Glomerular visceral epithelial cell (primary cell): ENCODE data around the gene TM4SF4.

Experiments
- DNase-seq: peaks from one replicate; pipeline ENCODE4 v3.0.0-alpha.2; 2016; ENCODE audit errors: extremely low spot score

TM4SF4 gene

DNA sequence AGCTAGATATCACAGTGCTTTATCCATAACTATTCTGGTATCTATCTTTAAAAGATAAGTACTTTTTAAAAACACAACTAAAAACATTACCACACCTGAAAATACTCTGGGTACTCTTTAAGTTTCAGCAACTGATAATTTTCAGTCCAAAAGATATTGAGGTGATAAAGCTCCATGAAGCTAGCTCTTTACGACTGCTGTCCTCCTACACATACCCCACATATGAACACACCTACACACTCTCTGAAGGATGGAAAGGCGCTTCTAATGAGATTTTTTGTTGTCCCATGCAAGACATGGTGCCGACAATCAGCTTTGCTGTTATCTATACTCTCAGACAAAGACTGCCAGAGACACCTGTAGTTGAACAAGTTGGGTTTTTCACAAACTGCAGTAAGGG is 19.1 kb upstream of the TM4SF4 start:
- DNase-seq: no peak

GRCh38 chr3:149455989-149456388 is 18.5 kb upstream of the TM4SF4 start:
- no peak for DNase-seq

DNA sequence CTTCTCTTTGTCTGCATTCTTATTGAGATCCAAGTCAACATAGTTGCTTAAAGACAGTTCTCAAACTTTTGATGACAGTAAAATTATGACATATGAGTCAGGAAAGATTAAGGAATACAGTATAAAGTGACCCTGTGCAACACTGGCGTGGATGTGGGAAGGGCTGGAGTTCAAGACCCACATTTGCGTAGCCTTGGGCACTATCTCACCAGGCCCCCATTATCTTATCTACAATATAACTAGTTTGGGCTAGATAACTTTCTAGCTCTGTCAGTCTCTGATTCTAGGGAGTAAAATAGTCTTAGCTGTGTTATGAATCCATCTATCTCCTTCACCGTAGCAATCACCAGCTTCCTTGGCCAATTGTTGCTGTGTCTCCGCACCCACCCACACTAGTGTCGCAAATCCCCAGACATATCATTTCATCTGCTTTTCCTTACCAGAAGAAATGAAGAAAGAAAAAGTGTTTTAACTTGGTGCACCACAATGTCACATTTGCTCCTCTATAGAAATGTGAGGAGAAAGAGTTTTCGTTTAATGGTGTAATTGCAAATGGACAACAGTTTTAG is 14.9 kb upstream of the TM4SF4 start:
- DNase-seq: no peak

- DNase-seq: no peak
These were observed 14.4 kb upstream of the TM4SF4 start for GRCh38 chr3:149460117-149460516.

- no peak for DNase-seq
These were observed 12.4 kb upstream of the TM4SF4 start for GRCh38 chr3:149462051-149462450.

GRCh38 chr3:149462581-149463011 is 11.9 kb upstream of the TM4SF4 start:
- DNase-seq: no peak

- DNase-seq: no peak
These were observed 10.6 kb upstream of the TM4SF4 start for GRCh38 chr3:149463921-149464320.

- DNase-seq: no peak
These were observed 9.8 kb upstream of the TM4SF4 start for GRCh38 chr3:149464542-149465328.

GRCh38 chr3:149465351-149465883 is 9.1 kb upstream of the TM4SF4 start:
- DNase-seq: no peak

DNA sequence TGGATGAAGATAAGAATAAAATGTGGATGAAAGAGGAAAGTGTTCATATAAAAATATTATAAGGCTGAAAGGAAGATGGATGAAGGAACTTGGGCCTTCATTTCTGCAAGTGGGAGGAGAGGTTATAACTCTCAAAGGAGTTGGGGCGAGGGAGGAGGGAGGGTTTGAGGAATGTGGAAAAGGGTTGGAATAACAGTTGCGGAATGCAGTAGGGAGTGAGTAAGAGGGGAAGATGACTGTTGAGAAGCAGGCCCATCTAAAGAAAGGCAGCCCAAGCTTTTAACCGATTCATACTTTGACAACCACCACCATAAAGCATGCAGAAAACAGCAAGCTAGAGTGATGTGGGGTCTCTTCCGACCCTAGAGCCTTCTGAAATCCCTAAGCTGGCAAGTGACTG is 8.3 kb upstream of the TM4SF4 start:
- DNase-seq: peak; percentile 72

GRCh38 chr3:149468504-149469212 is 5.8 kb upstream of the TM4SF4 start:
- no peak for DNase-seq

- DNase-seq: no peak
These were observed 4.1 kb upstream of the TM4SF4 start for GRCh38 chr3:149470381-149470780.

DNA sequence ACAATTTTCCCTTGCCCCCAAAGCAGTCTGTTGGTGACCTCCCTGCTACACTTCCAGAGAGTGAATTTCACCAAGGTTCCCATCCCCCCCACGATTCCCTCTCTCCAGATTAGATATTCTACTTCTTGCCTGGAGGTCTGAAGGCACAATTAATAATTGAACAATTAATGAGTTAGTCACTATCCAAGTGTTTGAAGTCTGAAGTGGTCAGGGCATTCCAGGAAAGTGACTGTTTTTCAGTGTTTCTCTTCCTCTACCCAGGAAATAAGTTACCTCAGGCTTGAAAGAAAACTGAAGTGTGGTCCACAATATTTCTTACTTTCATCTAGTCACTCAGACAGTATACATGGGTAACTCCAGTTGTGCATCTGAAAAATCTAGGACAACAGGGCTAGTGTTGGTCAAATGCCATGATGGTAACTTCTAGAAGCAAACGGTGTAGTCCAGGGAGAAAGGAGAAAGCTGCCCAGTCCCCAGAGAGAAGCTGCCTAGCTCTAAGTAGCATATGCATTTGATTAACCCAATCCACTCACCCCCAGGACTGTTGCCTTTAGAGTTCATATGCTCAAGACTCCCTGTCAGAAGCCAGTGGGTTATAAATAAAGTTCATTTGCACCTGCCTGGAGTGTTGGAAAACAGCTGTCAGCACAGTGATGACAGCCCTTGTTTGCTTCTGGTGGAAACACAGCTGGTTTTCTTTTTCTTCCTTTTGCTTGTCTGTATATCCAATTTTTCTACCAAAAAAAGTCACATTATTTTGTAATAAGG is 2.3 kb upstream of the TM4SF4 start:
- DNase-seq: peak; percentile 73

DNA sequence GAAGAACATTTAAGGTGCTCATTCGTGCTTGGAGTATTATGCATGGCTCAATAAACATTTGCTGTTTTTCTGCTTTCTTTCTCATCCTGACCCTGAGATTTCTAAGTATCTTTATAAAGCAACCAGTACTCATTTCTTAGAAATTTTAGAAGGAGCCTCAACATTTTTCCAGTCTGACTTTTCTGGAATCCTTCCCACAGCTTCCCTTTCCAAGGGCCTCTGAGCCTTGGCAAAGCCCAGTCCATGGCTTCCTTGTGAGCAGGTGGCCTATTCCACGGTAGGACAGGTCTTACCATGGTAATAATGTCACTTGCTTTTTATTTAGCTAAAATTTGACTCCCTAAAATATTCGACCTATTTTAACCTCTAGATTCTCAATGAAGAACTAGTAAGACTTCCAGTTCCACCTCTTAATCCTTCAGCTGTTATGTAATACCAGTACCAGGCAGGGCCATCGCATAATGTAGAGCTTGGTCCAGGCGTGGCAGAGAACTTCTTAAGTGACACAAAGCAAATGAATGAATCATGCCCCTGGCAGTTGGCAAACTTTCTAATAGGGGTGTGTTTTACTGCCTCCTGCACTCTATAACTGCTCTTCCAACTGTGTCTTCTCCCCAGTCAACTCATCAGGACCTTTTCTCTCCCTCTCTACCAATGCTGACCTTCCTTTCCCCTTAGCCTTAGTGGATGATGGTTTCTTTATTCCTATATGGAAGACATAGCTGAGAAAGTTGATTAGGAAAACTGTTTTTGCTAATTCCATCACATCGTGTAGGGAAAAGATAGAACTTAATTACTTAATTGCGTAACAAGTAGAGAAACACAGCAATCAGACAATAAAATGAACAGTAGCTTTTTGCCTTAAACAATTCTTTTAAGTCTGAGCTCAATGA is 894 bp upstream of the TM4SF4 start:
- peak; percentile 88 for DNase-seq

DNA sequence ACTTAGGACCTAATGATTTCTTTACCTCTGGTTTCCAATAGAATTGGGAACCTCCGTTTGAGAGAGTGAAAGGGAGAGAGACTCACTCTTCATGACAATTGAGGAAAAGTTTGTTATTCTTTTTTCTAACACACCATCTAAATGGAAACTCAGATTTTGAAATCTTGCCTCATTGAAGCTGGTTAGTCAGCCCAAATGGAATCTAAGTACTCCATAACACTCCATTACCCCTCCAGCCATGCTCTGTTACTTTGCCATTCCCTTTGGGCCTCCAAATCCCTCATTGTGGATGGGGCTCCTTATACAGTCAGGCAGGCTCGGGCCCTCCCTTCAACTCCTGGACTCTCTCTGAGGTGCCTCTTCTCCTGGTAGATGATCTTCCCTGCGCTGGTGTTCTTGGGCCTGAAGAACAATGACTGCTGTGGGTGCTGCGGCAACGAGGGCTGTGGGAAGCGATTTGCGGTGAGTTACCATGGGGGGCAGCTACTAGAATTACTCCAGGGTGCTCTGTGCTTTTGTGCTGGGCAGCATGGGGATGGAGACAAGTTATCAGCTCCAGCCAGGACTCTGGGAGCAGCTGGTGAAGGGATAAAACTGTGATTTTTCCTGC is 1.1 kb downstream of the TM4SF4 start:
- DNase-seq: no peak

GRCh38 chr3:149476225-149476624 is 1.7 kb downstream of the TM4SF4 start:
- no peak for DNase-seq

- DNase-seq: no peak
These were observed 5.3 kb downstream of the TM4SF4 start for GRCh38 chr3:149479621-149480325.

DNA sequence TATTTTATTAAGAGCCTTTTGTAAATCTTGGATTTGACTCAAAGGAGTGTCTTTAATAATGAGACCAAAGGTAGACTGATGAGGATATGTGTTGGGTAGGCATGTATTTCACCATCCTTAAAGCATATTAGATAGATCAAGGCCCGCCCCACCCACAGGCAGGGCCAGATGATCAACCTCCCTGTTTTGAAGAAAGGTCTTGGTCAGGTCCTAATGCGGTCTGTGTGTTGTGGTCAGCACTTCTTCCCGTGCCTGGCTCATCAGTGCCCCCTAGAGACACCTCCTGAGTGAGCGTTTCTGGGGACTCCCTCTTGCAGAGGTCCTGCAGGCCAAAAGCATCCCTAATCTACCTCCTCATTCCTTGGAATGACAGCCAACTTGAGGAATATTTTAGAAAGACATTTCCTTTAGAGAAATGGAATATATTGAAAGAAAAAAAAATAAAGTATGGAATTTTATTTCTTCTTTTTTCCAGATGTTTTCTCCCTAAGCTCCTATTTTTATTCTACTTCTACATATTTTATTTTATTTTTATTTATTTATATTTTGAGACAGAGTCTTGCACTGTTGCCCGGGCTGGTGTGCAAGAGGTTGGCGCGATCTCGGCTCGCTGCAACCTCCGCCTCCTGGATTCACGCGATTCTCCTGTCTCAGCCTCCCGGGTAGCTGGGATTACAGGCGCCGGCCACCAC is 6.0 kb downstream of the TM4SF4 start:
- DNase-seq: peak; percentile 85

DNA sequence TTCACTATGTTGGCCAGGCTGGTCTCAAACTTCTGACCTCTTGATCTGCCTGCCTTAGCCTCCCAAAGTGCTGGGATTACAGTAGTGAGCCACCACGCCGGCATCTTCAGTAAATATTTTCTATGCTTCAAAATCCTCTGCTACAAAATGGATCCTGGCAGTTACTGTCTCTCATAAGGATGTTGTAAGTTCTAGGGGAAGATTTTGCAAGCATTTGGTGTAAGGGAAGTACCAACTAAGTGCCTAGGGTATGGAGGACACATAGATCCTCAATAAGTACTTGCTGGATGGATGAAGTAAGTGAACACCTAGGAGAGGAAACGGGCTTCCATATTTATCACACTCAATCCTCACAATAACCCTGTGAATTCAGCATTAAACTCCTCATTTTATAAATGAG is 6.6 kb downstream of the TM4SF4 start:
- DNase-seq: no peak
